ENCODE measurements around the gene STK32A.
A peak's percentile ranks its signal among the peaks of the same experiment; 100 is the strongest.

The STK32A gene

DNA sequence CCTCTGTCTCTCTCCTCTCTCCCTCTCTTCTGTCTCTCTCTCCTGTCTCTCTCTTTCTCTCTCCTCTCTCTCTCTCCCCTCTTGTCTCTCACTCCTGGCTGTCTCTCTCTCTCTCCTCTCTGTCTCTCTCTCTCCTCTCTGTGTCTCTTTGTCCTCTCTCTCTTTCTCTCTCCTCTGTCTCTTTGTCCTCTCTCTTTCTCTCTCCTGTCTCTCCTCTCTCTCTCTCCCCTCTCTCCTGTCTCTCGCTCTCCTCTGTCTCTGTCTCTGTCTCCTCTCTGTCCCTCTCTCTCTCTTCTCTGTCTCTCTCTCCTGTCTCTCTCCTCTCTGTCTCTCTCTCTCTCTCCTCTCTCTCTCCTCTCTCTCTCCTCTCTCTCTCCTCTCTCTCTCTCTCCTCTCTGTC lies 25.0 kb downstream of the STK32A start:
- Histone ChIP-seq H3K4me3 (ENCODE audit: low read depth, low read length) (no peak overlapping the region), H3K9me3 (ENCODE audit: control insufficient read depth, insufficient read depth, low read depth, low read length) (no peaks in the 10 kb centered on the region), H3K27me3 (ENCODE audit: control insufficient read depth, insufficient read depth, low read length) (no peaks in the 10 kb centered on the region; the same call in 1 of the 2 replicates), H3K9ac (ENCODE audit: low read length) (no peak overlapping the region), H3K27ac (ENCODE audit: low read depth, low read length) (no peak overlapping the region), H3K4me1 (ENCODE audit: control insufficient read depth, insufficient read depth, low read length) (0 out of 2 replicates have a peak, but pooled peaks cover 2% of the 10 kb centered on the region), H3K36me3 (ENCODE audit: control insufficient read depth, insufficient read depth, low read length) (no peaks in the 10 kb centered on the region)

- H3K9me3 ChIP-seq (ENCODE audit: control insufficient read depth, insufficient read depth, low read depth, low read length): 0 out of 2 replicates have a peak, but pooled peaks cover 1% of the 10 kb centered on the region
- no peaks in the 10 kb centered on the region for H3K27me3 ChIP-seq (ENCODE audit: control insufficient read depth, insufficient read depth, low read length)
- H3K4me1 ChIP-seq (ENCODE audit: control insufficient read depth, insufficient read depth, low read length): no peaks in the 10 kb centered on the region
- no peak overlapping the region for H3K9ac ChIP-seq (ENCODE audit: low read length)
- no peak overlapping the region for H3K4me3 ChIP-seq (ENCODE audit: low read depth, low read length)
- no peak overlapping the region for H3K27ac ChIP-seq (ENCODE audit: low read depth, low read length)
- H3K36me3 ChIP-seq (ENCODE audit: control insufficient read depth, insufficient read depth, low read length): no peaks in the 10 kb centered on the region
Observed at GRCh38 chr5:147267082-147267832, 32.4 kb downstream of the STK32A start.

GRCh38 chr5:147276497-147276896 lies 41.7 kb downstream of the STK32A start:
- H3K4me3 ChIP-seq (ENCODE audit: low read depth, low read length): no peak overlapping the region
- no peaks in the 10 kb centered on the region for H3K36me3 ChIP-seq (ENCODE audit: control insufficient read depth, insufficient read depth, low read length)
- 0 out of 2 replicates have a peak, but pooled peaks cover 4% of the 10 kb centered on the region for H3K9me3 ChIP-seq (ENCODE audit: control insufficient read depth, insufficient read depth, low read depth, low read length)

GRCh38 chr5:147286296-147286695 lies 51.5 kb downstream of the STK32A start:
- no peak overlapping the region for H3K9ac ChIP-seq (ENCODE audit: low read length)
- H3K9me3 ChIP-seq (ENCODE audit: control insufficient read depth, insufficient read depth, low read depth, low read length): peaks cover 7% of the 10 kb centered on the region; the same call in 1 of the 2 replicates
- H3K4me1 ChIP-seq (ENCODE audit: control insufficient read depth, insufficient read depth, low read length): peaks cover 29% of the 10 kb centered on the region
- H3K4me3 ChIP-seq (ENCODE audit: low read depth, low read length): no peak overlapping the region
- H3K27ac ChIP-seq (ENCODE audit: low read depth, low read length): no peak overlapping the region
- H3K36me3 ChIP-seq (ENCODE audit: control insufficient read depth, insufficient read depth, low read length): no peaks in the 10 kb centered on the region
- no peaks in the 10 kb centered on the region for H3K27me3 ChIP-seq (ENCODE audit: control insufficient read depth, insufficient read depth, low read length)

More at GRCh38 chr5:147276497-147276896, 41.7 kb downstream of the STK32A start:
- H3K27ac ChIP-seq (ENCODE audit: low read depth, low read length): no peak overlapping the region
- peaks cover 11% of the 10 kb centered on the region; the same call in 1 of the 2 replicates for H3K4me1 ChIP-seq (ENCODE audit: control insufficient read depth, insufficient read depth, low read length)
- H3K27me3 ChIP-seq (ENCODE audit: control insufficient read depth, insufficient read depth, low read length): no peaks in the 10 kb centered on the region
- H3K9ac ChIP-seq (ENCODE audit: low read length): no peak overlapping the region

- Histone ChIP-seq H3K9ac (ENCODE audit: low read length) (no peak overlapping the region), H3K27ac (ENCODE audit: low read depth, low read length) (peak overlapping the region; percentile 13; the same call in 1 of the 2 replicates), H3K4me1 (ENCODE audit: control insufficient read depth, insufficient read depth, low read length) (peaks cover 29% of the 10 kb centered on the region), H3K9me3 (ENCODE audit: control insufficient read depth, insufficient read depth, low read depth, low read length) (peaks cover 7% of the 10 kb centered on the region; the same call in 1 of the 2 replicates), H3K4me3 (ENCODE audit: low read depth, low read length) (no peak overlapping the region), H3K36me3 (ENCODE audit: control insufficient read depth, insufficient read depth, low read length) (no peaks in the 10 kb centered on the region), H3K27me3 (ENCODE audit: control insufficient read depth, insufficient read depth, low read length) (no peaks in the 10 kb centered on the region)
Observed at GRCh38 chr5:147287110-147287509, 52.3 kb downstream of the STK32A start.

DNA sequence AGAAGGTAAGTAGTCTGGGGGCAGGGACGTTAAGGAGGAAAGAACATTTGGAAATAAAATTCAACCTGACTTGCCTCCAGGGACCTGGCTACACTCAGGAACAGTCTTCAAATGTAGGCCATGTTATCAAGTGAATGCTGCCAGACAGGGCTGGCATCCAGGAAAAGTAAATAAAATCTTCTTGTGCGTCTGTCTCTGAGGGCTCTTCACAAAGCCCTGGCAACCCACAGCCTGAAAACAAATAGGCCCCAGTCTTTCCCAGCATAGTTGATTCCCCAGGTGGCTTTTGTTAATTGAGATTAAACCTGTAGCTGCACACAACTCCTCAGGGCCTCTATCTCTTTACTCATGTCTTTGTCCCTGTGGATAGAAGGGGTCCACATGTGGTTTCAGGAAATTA lies 55.4 kb downstream of the STK32A start:
- Histone ChIP-seq H3K9me3 (ENCODE audit: control insufficient read depth, insufficient read depth, low read depth, low read length) (peaks cover 11% of the 10 kb centered on the region; the same call in 1 of the 2 replicates), H3K27ac (ENCODE audit: low read depth, low read length) (no peak overlapping the region), H3K4me3 (ENCODE audit: low read depth, low read length) (no peak overlapping the region), H3K9ac (ENCODE audit: low read length) (no peak overlapping the region), H3K4me1 (ENCODE audit: control insufficient read depth, insufficient read depth, low read length) (peaks cover 29% of the 10 kb centered on the region), H3K36me3 (ENCODE audit: control insufficient read depth, insufficient read depth, low read length) (no peaks in the 10 kb centered on the region), H3K27me3 (ENCODE audit: control insufficient read depth, insufficient read depth, low read length) (no peaks in the 10 kb centered on the region)

- H3K9me3 ChIP-seq (ENCODE audit: control insufficient read depth, insufficient read depth, low read depth, low read length): no peaks in the 10 kb centered on the region
- H3K4me3 ChIP-seq (ENCODE audit: low read depth, low read length): no peak overlapping the region
- H3K9ac ChIP-seq (ENCODE audit: low read length): no peak overlapping the region
- no peaks in the 10 kb centered on the region for H3K27me3 ChIP-seq (ENCODE audit: control insufficient read depth, insufficient read depth, low read length)
- no peaks in the 10 kb centered on the region for H3K36me3 ChIP-seq (ENCODE audit: control insufficient read depth, insufficient read depth, low read length)
- peaks cover 18% of the 10 kb centered on the region for H3K4me1 ChIP-seq (ENCODE audit: control insufficient read depth, insufficient read depth, low read length)
- no peak overlapping the region for H3K27ac ChIP-seq (ENCODE audit: low read depth, low read length)
Observed at GRCh38 chr5:147303251-147303650, 68.4 kb downstream of the STK32A start.

- H3K4me3 ChIP-seq (ENCODE audit: low read depth, low read length): no peak overlapping the region
- no peak overlapping the region for H3K9ac ChIP-seq (ENCODE audit: low read length)
- no peaks in the 10 kb centered on the region for H3K9me3 ChIP-seq (ENCODE audit: control insufficient read depth, insufficient read depth, low read depth, low read length)
- H3K27ac ChIP-seq (ENCODE audit: low read depth, low read length): no peak overlapping the region
- H3K4me1 ChIP-seq (ENCODE audit: control insufficient read depth, insufficient read depth, low read length): peaks cover 18% of the 10 kb centered on the region
- H3K27me3 ChIP-seq (ENCODE audit: control insufficient read depth, insufficient read depth, low read length): no peaks in the 10 kb centered on the region
- no peaks in the 10 kb centered on the region for H3K36me3 ChIP-seq (ENCODE audit: control insufficient read depth, insufficient read depth, low read length)
Observed at GRCh38 chr5:147303976-147304375, 69.2 kb downstream of the STK32A start.

GRCh38 chr5:147305147-147305546 lies 70.3 kb downstream of the STK32A start:
- no peak overlapping the region for H3K4me3 ChIP-seq (ENCODE audit: low read depth, low read length)
- H3K36me3 ChIP-seq (ENCODE audit: control insufficient read depth, insufficient read depth, low read length): no peaks in the 10 kb centered on the region
- no peak overlapping the region for H3K27ac ChIP-seq (ENCODE audit: low read depth, low read length)
- peaks cover 19% of the 10 kb centered on the region for H3K4me1 ChIP-seq (ENCODE audit: control insufficient read depth, insufficient read depth, low read length)
- no peak overlapping the region for H3K9ac ChIP-seq (ENCODE audit: low read length)
- no peaks in the 10 kb centered on the region for H3K27me3 ChIP-seq (ENCODE audit: control insufficient read depth, insufficient read depth, low read length)
- H3K9me3 ChIP-seq (ENCODE audit: control insufficient read depth, insufficient read depth, low read depth, low read length): no peaks in the 10 kb centered on the region

- no peak overlapping the region for H3K27ac ChIP-seq (ENCODE audit: low read depth, low read length)
- peaks cover 20% of the 10 kb centered on the region for H3K4me1 ChIP-seq (ENCODE audit: control insufficient read depth, insufficient read depth, low read length)
- H3K9me3 ChIP-seq (ENCODE audit: control insufficient read depth, insufficient read depth, low read depth, low read length): no peaks in the 10 kb centered on the region
- H3K4me3 ChIP-seq (ENCODE audit: low read depth, low read length): no peak overlapping the region
- no peaks in the 10 kb centered on the region for H3K27me3 ChIP-seq (ENCODE audit: control insufficient read depth, insufficient read depth, low read length)
- H3K9ac ChIP-seq (ENCODE audit: low read length): no peak overlapping the region
- no peaks in the 10 kb centered on the region for H3K36me3 ChIP-seq (ENCODE audit: control insufficient read depth, insufficient read depth, low read length)
Observed at GRCh38 chr5:147306351-147306750, 71.5 kb downstream of the STK32A start.

GRCh38 chr5:147307170-147307569 lies 72.3 kb downstream of the STK32A start:
- no peak overlapping the region for H3K4me3 ChIP-seq (ENCODE audit: low read depth, low read length)
- peaks cover 20% of the 10 kb centered on the region for H3K4me1 ChIP-seq (ENCODE audit: control insufficient read depth, insufficient read depth, low read length)
- H3K27me3 ChIP-seq (ENCODE audit: control insufficient read depth, insufficient read depth, low read length): no peaks in the 10 kb centered on the region
- no peak overlapping the region for H3K9ac ChIP-seq (ENCODE audit: low read length)
- no peak overlapping the region for H3K27ac ChIP-seq (ENCODE audit: low read depth, low read length)
- no peaks in the 10 kb centered on the region for H3K36me3 ChIP-seq (ENCODE audit: control insufficient read depth, insufficient read depth, low read length)
- H3K9me3 ChIP-seq (ENCODE audit: control insufficient read depth, insufficient read depth, low read depth, low read length): no peaks in the 10 kb centered on the region
